NT2/D1 (cell line): Measurements from ENCODE around the gene ZBTB45.
"Not testable (repeated sequence)": the region's sequence is repeated elsewhere in the genome, so short reads cannot be mapped to it uniquely, and the experiment has no call there.

Experiments
- DNase-seq: peaks from one replicate; pipeline ENCODE4 v3.0.0-alpha.2; 2011; ENCODE audit warnings: low read depth, low spot score
- H3K27me3 ChIP-seq: 2 replicates; pipeline ENCODE4 v1.6.0; 2011; ENCODE audit warnings: mild to moderate bottlenecking; ENCODE audit not compliant: insufficient read length, insufficient read depth
- H3K36me3 ChIP-seq: 2 replicates; pipeline ENCODE4 v1.6.1; 2011; ENCODE audit warnings: mild to moderate bottlenecking, low read length, mixed read lengths; ENCODE audit not compliant: insufficient read depth, insufficient read length
- H3K4me1 ChIP-seq: 2 replicates; pipeline ENCODE4 v1.5.1; 2011; ENCODE audit not compliant: insufficient read depth, insufficient read length
- H3K4me3 ChIP-seq: 2 replicates; pipeline ENCODE4 v1.5.1; 2011; ENCODE audit warnings: low read depth; ENCODE audit not compliant: insufficient read length
- H3K9ac ChIP-seq: 2 replicates; pipeline ENCODE4 v1.6.0; 2011; ENCODE audit warnings: low read depth; ENCODE audit not compliant: insufficient read length
- H3K9me3 ChIP-seq: 2 replicates; pipeline ENCODE4 v1.5.1; 2011; ENCODE audit warnings: mild to moderate bottlenecking, low read length; ENCODE audit not compliant: insufficient read depth
- SUZ12 ChIP-seq: IDR thresholded peaks from 2 replicates; pipeline ENCODE4 v1.6.1; 2011; ENCODE audit not compliant: insufficient read length, insufficient read depth; ENCODE audit errors: extremely low read depth
- YY1 ChIP-seq: IDR thresholded peaks from 2 replicates; pipeline ENCODE4 v1.6.1; 2011; ENCODE audit not compliant: insufficient read length, insufficient read depth
- ZNF274 ChIP-seq: IDR thresholded peaks from 2 replicates; pipeline ENCODE4 v1.6.1; 2011; ENCODE audit warnings: mild to moderate bottlenecking, low read depth, low read length

The ZBTB45 gene

GRCh38 chr19:58476498-58477015, 43.1 kb downstream of the ZBTB45 start:
- no peak for DNase-seq
- H3K4me1 ChIP-seq, result peaks cover 9% of the 10 kb centered on the region
- peaks cover 40% of the 10 kb centered on the region for H3K36me3 ChIP-seq
- no peak for TF ChIP-seq SUZ12
- no peak for TF ChIP-seq YY1
- TF ChIP-seq ZNF274, result no peak
- no peaks in the 10 kb centered on the region for H3K9me3 ChIP-seq
- H3K9ac ChIP-seq, result peak overlapping the region; percentile 95
- H3K4me3 ChIP-seq, result peak overlapping the region; percentile 74
- no peaks in the 10 kb centered on the region for H3K27me3 ChIP-seq

GRCh38 chr19:58475714-58476497, 43.7 kb downstream of the ZBTB45 start, which contains the start of gene ZNF446:
Gene ZNF446 (plus strand): TSS chr19:58476352. CDS start chr19:58477219, 867 bp downstream.
- Histone ChIP-seq H3K27me3 (no peaks in the 10 kb centered on the region), H3K9me3 (no peaks in the 10 kb centered on the region), H3K9ac (peak within 1 kb of the TSS; percentile 95), H3K36me3 (peaks cover 38% of the 10 kb centered on the region), H3K4me1 (peaks cover 9% of the 10 kb centered on the region), H3K4me3 (peak within 1 kb of the TSS; percentile 74)
- TF ChIP-seq SUZ12, result no peak
- TF ChIP-seq YY1, result no peak
- no peak for TF ChIP-seq ZNF274
- peak; percentile 87 for DNase-seq

GRCh38 chr19:58474997-58475713, 44.5 kb downstream of the ZBTB45 start:
- Histone ChIP-seq H3K4me1 (peaks cover 9% of the 10 kb centered on the region), H3K36me3 (peaks cover 34% of the 10 kb centered on the region), H3K9ac (peak overlapping the region; percentile 95), H3K9me3 (no peaks in the 10 kb centered on the region), H3K27me3 (no peaks in the 10 kb centered on the region), H3K4me3 (peak overlapping the region; percentile 74)
- DNase-seq, result no peak
- TF ChIP-seq ZNF274 (no peak), SUZ12 (no peak), YY1 (no peak)

- H3K4me1 ChIP-seq, result peaks cover 9% of the 10 kb centered on the region
- TF ChIP-seq ZNF274, result no peak
- TF ChIP-seq YY1, result no peak
- no peak for TF ChIP-seq SUZ12
- H3K9ac ChIP-seq, result peak overlapping the region; percentile 95
- H3K4me3 ChIP-seq, result no peak overlapping the region
- DNase-seq, result no peak
- no peaks in the 10 kb centered on the region for H3K27me3 ChIP-seq
- H3K9me3 ChIP-seq, result no peaks in the 10 kb centered on the region
- H3K36me3 ChIP-seq, result peaks cover 37% of the 10 kb centered on the region
These were observed 45.2 kb downstream of the ZBTB45 start for GRCh38 chr19:58474291-58474996.

GRCh38 chr19:58473775-58474174, 45.8 kb downstream of the ZBTB45 start:
- peaks cover 40% of the 10 kb centered on the region for H3K36me3 ChIP-seq
- H3K27me3 ChIP-seq, result no peaks in the 10 kb centered on the region
- TF ChIP-seq ZNF274 (no peak), SUZ12 (no peak), YY1 (no peak)
- H3K9ac ChIP-seq, result no peak overlapping the region
- no peak for DNase-seq
- no peaks in the 10 kb centered on the region for H3K9me3 ChIP-seq
- H3K4me3 ChIP-seq, result no peak overlapping the region
- H3K4me1 ChIP-seq, result peaks cover 9% of the 10 kb centered on the region

GRCh38 chr19:58471736-58472135, 47.9 kb downstream of the ZBTB45 start:
- Histone ChIP-seq H3K4me1 (peaks cover 3% of the 10 kb centered on the region), H3K36me3 (peaks cover 34% of the 10 kb centered on the region), H3K9me3 (no peaks in the 10 kb centered on the region), H3K9ac (no peak overlapping the region), H3K27me3 (no peaks in the 10 kb centered on the region), H3K4me3 (no peak overlapping the region)
- no peak for DNase-seq
- TF ChIP-seq SUZ12 (no peak), YY1 (no peak), ZNF274 (no peak)

GRCh38 chr19:58470837-58471543, 48.6 kb downstream of the ZBTB45 start:
- not testable (repeated sequence) for DNase-seq, H3K4me3 ChIP-seq, H3K4me1 ChIP-seq

More at GRCh38 chr19:58470837-58471543, 48.6 kb downstream of the ZBTB45 start:
- not testable (repeated sequence) for H3K9ac ChIP-seq, H3K9me3 ChIP-seq, H3K27me3 ChIP-seq
- peaks cover 34% of the 10 kb centered on the region for H3K36me3 ChIP-seq
